Measurements from ENCODE around the gene TNK2. TPM values are rescaled to one million over a fixed set of nuclear protein-coding genes. Genes with fewer than 3 reads are reported as not detected.
"Not testable (repeated sequence)": the region's sequence is repeated elsewhere in the genome, so short reads cannot be mapped to it uniquely, and the experiment has no call there.

TNK2 gene
- total RNA-seq, 4 donors from 2014 or later = 40.5 to 54.0 (median 49.3) TPM

DNA sequence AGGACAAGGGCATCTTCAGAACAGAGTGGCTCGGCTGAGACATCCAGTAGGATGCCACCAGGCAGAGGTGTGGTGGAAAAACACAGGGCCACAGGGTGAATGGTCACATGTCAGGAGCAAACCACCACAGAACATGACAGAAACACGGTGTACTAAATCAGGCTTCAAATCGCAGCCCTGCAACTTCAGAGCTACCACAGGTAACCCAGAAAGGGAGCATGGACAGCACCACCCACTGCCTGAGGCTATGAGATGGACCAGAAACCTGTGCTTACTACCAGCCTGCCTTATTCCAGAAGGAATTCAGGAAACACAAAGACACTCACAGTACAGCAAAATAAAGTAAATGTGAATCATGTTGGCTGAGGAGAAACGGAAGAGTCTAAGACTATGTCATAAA is 41.8 kb upstream of the TNK2 start:
- in situ Hi-C loops (cut with MboI; ENCODE audit: low sequenced_read_pairs in 4 of 4) = loop anchor here in 1 of 4 donors (25.0 kb wide), 1 partner anchor 263 kb away; no protein-coding TSS in a partner anchor
- not testable (repeated sequence) for ATAC-seq, H3K36me3 ChIP-seq, H3K27ac ChIP-seq, H3K4me3 ChIP-seq, H3K27me3 ChIP-seq, H3K9me3 ChIP-seq, H3K4me1 ChIP-seq, DNase-seq
- intact Hi-C loops (cut with DNase I; ENCODE audit: low total_unique reads) = loop anchor here (10.0 kb wide), 1 partner anchor 265 kb away; no protein-coding TSS in a partner anchor

- ATAC-seq; H3K9me3 ChIP-seq; H3K27ac ChIP-seq; H3K36me3 ChIP-seq; intact Hi-C loops (cut with DNase I; ENCODE audit: low total_unique reads); H3K27me3 ChIP-seq; in situ Hi-C loops (cut with MboI; ENCODE audit: low sequenced_read_pairs in 4 of 4); H3K4me3 ChIP-seq; H3K4me1 ChIP-seq; DNase-seq: not testable (repeated sequence)
Observed at GRCh38 chr3:195946910-195947699, 38.8 kb upstream of the TNK2 start.

GRCh38 chr3:195941265-195941815 is 33.0 kb upstream of the TNK2 start:
- H3K4me1 ChIP-seq; H3K9me3 ChIP-seq; H3K27ac ChIP-seq; in situ Hi-C loops (cut with MboI; ENCODE audit: low sequenced_read_pairs in 4 of 4); intact Hi-C loops (cut with DNase I; ENCODE audit: low total_unique reads); H3K4me3 ChIP-seq; DNase-seq; ATAC-seq; H3K27me3 ChIP-seq; H3K36me3 ChIP-seq: not testable (repeated sequence)

DNA sequence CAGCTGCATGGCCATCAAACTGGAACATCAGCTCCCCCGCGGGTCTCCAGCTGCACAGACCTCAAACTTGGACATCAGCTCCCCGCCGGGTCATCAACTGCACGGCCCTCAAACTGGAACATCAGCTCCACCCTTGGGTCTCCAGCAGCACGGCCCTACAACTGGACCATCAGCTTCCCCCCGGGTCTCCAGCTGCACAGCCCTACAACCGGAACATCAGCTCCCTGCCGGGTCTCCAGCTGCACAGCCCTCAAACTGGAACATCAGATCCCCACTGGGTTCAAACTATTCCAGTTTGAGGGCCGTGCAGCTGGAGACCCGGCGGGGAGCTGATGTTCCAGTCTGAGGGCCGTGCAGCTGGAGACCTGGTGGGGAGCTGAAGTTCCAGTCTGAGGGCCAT is 32.5 kb upstream of the TNK2 start:
- H3K9me3 ChIP-seq; DNase-seq; intact Hi-C loops (cut with DNase I; ENCODE audit: low total_unique reads); ATAC-seq; in situ Hi-C loops (cut with MboI; ENCODE audit: low sequenced_read_pairs in 4 of 4); H3K4me1 ChIP-seq; H3K36me3 ChIP-seq; H3K27ac ChIP-seq; H3K27me3 ChIP-seq; H3K4me3 ChIP-seq: not testable (repeated sequence)

DNA sequence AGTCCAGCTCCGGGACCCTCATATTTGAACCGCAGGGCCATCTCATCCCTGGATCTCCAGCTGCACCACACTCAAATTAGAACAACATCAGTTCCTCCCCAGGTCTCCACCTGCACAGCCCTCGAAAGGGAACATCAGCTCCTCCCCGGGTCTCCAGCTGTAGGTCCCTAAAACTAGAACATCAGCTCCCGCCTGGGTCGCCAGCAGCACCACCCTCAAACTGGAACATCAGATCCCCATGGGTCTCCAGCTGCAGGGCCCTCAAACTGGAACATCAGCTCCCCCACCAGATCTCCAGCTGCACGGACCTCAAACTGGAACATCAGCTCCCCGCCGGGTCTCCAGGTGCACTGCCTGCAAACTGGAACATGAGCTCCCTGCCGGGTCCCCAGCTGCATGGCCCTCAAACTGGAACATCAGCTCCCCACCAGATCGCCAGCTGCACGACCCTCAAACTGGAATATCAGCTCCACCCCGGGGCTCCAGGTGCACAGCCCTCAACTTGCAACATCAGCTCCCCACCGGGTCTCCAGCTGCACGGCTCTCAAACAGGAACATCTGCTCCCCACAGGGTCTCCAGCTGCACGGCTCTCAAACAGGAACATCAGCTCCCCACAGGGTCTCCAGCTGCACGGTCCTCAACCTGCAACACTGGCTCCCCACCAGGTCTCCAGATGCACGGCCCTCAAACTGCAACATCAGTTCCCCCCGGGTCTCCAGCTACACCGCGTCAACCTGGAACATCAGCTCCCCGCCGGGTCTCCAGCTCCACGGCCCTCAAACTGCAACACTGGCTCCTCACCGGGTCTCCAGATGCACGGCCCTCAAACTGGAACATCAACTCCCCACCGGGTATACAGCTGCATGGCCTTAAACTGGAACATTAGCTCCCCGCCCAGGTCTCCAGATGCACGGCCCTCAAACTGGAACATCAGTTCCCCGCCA is 31.4 kb upstream of the TNK2 start:
- H3K27me3 ChIP-seq; DNase-seq; in situ Hi-C loops (cut with MboI; ENCODE audit: low sequenced_read_pairs in 4 of 4); H3K27ac ChIP-seq; H3K4me1 ChIP-seq; intact Hi-C loops (cut with DNase I; ENCODE audit: low total_unique reads); H3K9me3 ChIP-seq; ATAC-seq; H3K36me3 ChIP-seq; H3K4me3 ChIP-seq: not testable (repeated sequence)

GRCh38 chr3:195933044-195933430 is 24.7 kb upstream of the TNK2 start:
- DNase-seq; H3K27me3 ChIP-seq; H3K4me1 ChIP-seq; H3K27ac ChIP-seq; ATAC-seq; in situ Hi-C loops (cut with MboI; ENCODE audit: low sequenced_read_pairs in 4 of 4); H3K36me3 ChIP-seq; H3K9me3 ChIP-seq; intact Hi-C loops (cut with DNase I; ENCODE audit: low total_unique reads); H3K4me3 ChIP-seq: not testable (repeated sequence)

DNA sequence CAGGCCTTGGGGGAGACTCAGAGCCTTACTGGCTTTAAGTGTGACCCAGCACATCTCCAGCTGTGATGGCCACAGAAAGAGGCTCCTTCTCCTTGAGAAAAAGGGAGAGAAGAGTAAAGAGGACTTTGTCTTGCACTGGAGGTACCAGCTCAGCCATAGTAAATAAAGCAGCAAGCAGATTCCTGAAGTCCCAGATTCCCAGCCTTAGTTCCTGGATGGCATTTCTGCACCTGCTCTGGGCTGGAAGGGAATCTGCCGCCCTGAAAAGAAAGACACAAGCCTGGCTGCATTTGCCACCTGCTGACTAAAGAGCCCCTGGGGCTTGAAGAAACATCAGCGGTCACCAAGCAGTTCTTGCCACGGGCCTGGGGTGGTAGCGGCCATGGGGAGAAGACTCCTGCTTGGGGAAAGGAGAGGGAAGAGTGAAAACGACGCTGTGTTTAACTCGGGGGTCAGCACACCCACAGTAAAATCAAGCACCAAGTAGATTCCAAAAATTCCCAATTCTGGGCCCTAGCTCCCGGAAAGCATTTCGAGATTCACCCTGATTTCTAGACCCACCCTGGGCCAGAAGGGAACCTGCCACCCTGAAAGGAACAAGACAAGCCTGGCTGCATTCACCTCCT is 24.2 kb upstream of the TNK2 start:
- in situ Hi-C loops (cut with MboI; ENCODE audit: low sequenced_read_pairs in 4 of 4) (no loop called here), intact Hi-C loops (cut with DNase I; ENCODE audit: low total_unique reads) (no loop called here)
- no peak for TF ChIP-seq CTCF (IDR thresholded peaks at IDR 0.05 in 4 of 5, conservative IDR thresholded peaks at IDR 0.05 in 1 of 5)
- no peak for TF ChIP-seq POLR2A (IDR thresholded peaks at IDR 0.05)
- Histone ChIP-seq H3K27me3 (no peaks in the 10 kb centered on the region), H3K27ac (no peak overlapping the region), H3K36me3 (no peaks in the 10 kb centered on the region), H3K4me1 (no peaks in the 10 kb centered on the region), H3K4me3 (no peak overlapping the region), H3K9me3 (no peaks in the 10 kb centered on the region)
- DNase-seq = no peak
- no peak for ATAC-seq

All from gastrocnemius medialis (tissue), 4 donors.